ENCODE results near the gene SLC38A8.

Gene SLC38A8

DNA sequence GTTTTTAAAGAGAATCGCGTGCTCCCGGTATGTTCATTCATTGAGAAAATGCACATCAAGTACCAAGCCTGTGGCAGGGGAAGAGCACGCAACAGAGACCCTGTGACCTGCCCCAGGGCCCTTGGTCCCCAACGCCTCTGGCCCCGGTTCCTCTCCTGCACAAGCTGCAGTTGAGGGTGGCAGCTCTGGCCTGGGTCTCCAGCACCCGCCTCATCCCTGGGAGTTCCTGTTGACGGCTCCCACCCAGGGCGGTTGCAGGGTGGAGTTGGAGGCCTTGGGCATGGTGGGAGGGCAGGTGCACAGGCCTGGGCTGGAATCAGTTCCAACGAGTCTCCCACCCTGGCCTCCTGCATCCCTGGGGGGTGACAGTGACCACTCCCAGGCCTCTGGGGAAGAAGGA is 69.5 kb downstream of the SLC38A8 start:
- no peak for DNase-seq (ENCODE audit: low read depth in 2 of 2, low spot score in 1 of 2)

DNA sequence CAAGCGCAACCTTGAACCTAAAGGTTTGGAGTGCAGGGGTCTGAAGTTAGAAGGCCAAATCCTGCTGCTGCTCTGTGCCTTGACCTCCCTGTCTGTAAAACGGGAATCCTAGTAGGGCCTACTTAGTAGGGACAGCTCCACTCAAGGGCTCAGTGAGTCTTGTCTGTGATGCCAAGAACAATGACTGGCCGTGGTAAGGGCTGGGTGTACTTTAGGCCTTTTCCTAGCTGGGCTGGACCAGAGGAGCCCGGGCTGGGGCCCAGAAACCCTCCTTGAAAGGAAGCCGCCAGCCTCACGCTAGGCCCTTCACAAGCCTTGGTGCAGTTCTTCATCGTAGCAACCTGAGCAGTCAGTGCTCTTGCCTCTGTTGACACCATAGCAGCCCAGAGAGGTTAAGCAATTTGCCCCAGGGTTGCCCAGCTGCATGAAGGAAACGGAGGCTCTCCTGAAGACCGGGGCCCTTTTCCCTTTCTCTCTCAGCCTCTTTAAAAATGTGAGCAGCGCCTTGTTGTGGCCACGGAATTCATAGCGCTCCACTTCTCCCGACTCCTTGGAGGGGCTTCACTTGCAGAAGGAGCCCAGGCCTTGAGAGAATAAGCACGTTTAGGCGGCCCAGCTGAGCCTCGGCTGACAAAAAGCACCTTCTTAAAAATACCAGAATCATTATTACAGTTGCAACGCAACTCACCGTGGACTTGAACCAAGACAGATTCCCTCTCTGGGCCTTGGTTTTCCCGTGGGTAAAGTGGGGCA is 70.2 kb downstream of the SLC38A8 start:
- DNase-seq (ENCODE audit: low read depth in 2 of 2, low spot score in 1 of 2): no peak

DNA sequence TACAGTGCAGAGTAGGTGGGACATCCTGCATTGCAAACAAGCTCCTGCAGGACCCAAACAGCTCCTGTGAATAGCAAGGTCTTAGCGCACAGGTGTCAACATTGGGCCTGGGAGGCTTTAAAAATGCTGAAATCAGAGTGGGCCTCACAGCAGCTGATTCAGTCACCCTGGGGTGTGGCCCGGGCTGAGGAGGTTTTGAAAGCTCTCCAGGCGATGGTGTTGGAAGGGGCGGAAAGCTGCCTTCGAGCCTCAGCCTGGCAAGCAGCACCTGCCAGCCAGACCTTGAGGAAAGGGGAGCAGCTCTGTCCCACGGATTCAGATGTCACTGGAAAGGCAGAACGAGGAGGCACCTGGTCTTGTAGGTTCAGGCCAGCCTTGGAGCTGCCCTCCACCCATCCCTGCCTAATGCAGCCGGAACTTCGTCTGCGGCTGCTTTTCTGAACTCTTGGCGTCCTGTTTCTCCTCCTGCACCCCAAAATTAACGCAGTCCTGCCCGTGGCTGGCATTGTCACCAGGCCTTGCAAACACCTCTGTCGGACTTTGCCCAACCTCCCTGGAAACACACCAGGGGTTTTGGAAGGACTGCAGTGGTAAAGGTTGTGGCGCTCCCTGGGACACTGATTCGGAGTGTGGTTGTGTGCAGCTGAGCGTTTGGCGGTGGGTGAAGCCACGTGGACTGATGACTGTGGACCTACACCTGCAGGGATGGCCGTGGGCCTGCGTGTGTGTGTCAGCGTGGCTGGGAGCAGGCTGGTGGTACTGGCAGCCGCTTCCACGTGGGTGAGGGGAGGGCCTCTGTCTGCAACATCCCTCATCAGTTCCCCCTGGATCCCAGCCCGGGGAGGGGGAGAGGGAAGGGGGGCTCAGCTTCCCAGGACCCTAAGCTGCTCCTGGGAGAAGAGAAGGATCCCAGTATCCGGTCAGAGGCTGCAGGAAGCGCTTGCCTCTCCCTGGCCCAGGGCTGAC is 71.1 kb downstream of the SLC38A8 start:
- DNase-seq (ENCODE audit: low read depth in 2 of 2, low spot score in 1 of 2): no peak

DNA sequence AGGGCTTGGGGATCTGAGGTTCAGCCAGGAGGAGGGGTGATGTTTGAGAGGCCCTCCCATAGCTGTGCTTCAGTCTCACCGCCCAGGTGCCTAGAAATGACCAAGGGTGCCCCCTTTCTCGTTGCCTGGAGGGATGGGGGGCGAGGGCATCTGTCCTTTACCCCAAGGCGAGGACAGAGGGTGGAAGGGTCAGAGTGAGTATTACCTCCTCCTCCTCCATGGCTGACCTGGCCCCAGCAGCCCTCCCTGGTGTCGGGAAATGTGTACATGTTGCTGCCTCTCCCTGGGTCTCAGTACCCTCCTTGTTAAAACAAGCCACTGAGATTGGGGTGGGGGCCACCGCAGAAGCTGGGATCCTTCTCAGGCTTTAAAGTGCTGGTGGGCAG is 72.2 kb downstream of the SLC38A8 start:
- no peak for DNase-seq (ENCODE audit: low read depth in 2 of 2, low spot score in 1 of 2)

DNA sequence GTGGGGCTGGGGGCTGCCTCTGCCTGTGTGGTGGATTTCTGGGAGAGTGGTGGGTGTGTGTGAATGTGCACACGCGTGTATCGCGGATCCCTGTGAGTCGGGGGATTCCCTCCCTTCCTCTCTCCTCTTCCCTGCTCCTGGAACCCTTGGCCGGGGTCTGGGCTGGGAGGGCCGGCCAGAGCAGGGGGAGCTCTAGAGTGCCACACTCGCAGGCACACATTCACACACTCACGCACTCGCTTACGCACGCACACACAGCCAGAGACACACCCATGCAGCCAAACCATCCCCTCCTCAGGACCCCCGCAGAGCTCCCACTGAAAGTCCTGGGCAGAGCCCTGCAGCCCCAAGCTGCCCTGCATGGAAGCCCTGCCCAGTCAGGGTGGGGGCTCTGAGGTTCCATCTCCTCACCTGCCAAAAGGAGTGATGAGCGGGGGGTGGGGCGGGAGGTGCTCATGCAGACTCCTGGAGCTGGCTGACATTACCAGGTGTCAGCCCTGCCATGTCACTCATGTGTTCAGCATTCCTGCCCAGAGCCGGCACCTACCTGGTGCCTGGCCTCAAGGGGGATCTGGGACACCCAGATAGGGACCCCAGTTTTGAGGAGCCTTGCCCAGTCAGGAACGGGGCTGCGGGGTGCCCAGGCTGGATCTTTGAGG is 72.7 kb downstream of the SLC38A8 start:
- DNase-seq (ENCODE audit: low read depth in 2 of 2, low spot score in 1 of 2): no peak

DNA sequence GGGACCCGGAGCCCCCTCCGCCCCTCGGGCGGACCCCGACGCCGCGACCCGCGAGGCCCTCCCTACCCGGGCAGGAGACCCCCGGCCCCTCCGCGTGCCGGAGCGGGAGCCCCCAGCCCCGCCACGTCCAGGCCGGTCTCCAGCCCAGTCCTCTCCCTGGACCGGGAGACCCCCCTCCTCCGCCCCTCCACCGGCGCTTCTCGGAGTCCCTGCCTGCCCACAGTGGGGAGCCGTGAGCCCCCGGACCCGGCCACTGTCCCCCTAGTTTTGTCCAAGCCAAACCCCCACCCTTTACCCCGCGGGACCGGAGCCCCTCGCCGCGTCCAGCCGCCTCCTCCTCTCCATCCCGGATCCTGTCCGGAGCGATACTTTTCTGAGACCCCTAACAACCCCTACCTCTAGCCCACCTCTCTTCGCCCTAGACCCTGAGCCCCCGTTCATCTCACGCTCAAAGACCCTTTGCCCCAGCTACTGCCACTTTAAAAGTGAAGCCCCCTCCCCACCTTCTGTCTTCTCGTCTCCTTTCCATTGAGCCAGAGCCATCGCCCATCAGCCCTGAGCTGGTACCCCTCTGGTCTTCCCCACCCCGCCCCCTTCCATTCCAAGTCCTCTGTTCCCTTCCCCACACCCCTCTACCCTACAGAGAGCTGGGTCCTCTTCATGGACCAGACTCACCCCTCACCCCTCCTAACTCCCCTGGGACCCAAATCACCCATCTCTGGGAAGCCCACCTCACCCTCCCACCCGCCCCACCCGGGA is 73.5 kb downstream of the SLC38A8 start:
- DNase-seq (ENCODE audit: low read depth in 2 of 2, low spot score in 1 of 2): no peak

DNA sequence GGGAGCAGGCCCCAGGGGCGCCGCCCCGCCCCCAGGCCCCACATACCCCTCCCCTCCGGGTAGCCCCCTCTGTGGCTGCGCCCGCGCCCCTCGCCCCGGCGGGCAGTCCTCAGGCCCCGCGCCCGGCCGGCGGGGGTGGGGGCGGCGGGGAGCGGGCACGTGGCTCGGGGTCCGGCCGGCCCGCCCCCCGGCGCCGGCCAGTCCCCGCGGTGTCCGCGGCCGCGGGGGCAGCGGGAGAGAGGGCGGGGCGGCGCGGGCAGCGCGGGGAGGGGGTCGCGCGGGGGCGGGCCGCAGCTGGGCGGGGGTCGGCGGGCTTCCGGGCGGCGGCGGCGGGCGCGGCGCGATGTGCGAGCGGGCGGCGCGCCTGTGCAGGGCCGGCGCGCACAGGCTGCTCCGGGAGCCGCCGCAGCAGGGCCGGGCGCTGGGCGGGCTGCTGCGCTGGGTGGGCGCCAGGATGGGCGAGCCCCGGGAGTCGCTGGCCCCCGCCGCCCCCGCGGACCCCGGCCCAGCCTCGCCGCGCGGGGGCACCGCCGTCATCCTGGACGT is 74.2 kb downstream of the SLC38A8 start:
- DNase-seq (ENCODE audit: low read depth in 2 of 2, low spot score in 1 of 2): no peak

DNA sequence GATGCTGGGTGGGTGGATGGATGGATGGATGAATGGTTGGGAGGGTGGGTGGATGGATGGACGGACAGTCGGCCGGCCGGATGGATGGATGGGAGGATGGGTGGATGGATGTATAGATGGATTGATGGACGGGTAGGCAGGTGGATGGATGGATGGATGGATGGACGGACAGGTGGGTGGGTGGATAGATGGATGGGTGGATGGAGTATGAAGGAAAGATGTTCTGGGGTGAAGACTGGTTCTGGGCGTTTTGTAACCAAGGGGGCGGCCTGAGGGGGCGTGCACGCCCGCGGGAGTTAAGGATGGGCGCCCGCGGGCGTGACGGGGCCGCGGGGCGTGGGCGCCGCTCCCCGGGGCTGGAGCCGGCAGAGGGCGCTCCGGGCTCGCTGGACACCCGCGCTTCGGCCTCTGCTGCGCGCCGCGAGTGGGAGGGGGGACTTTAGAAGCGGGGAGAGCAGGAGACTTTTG is 74.7 kb downstream of the SLC38A8 start, which contains the start of gene NECAB2:
NECAB2 (plus strand) TSS at position 407 of the 468 bp plus-strand sequence. CDS start 405 bp downstream, outside the sequence.
- DNase-seq (ENCODE audit: low read depth in 2 of 2, low spot score in 1 of 2): no peak

DNA sequence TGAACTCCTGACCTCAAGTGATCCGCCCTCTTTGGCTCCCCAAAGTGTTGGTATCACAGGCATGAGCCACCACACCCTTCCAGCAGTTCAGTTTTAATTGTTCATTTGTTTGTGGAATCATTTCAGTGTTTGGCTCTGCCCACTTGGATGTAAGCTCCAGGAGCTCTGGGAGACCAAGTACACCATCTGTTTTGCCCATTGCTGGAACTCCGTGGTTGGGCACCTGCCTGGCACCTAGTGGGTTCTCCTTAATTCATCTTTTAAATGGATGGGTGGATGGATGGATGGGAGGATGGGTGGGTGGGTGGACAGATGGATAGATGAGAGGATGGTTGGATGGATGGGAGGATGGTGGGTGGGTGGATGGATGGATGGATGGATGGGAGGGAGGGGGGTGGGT is 75.5 kb downstream of the SLC38A8 start:
- no peak for DNase-seq (ENCODE audit: low read depth in 2 of 2, low spot score in 1 of 2)

DNA sequence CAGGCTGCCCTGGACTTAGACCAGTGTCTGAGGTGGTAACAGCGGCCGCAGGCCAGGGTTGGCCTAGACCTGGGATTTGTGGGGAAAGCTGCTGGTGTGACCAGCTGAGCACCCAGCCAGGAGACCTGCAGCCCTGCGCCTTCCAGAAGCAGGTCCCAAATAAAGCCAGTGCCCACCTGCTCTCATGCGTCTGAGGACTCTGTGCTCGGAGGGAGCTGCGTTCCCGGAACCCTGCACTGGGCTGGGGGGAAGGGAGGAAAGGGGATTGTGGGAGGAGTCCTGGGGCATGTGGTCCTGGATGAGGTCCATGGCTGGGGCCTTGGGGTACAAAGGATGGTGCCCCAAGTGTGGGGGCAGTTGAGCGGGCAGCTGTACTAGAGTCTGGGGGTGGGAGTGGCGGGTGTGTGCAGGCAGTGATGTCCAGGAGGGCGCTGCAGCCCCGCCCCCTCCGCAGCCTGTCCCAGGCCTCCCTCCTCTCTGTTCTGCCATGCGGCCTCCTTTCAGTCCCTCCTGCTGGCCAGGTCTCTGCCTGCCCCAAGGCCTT is 76.4 kb downstream of the SLC38A8 start:
- no peak for DNase-seq (ENCODE audit: low read depth in 2 of 2, low spot score in 1 of 2)

DNA sequence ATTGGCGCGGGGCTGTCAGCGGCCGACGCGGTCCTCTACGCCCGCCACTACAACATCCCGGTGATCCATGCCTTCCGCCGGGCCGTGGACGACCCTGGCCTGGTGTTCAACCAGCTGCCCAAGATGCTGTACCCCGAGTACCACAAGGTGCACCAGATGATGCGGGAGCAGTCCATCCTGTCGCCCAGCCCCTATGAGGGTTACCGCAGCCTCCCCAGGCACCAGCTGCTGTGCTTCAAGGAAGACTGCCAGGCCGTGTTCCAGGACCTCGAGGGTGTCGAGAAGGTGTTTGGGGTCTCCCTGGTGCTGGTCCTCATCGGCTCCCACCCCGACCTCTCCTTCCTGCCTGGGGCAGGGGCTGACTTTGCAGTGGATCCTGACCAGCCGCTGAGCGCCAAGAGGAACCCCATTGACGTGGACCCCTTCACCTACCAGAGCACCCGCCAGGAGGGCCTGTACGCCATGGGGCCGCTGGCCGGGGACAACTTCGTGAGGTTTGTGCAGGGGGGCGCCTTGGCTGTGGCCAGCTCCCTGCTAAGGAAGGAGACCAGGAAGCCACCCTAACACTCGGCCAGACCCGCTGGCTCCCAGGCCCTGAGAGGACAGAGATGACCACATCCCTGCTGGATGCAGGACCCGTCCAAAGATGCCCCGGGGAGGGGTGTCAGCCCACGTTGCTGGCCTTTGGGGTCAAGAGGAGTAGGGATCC is 77.0 kb downstream of the SLC38A8 start:
- no peak for DNase-seq (ENCODE audit: low read depth in 2 of 2, low spot score in 1 of 2)

DNA sequence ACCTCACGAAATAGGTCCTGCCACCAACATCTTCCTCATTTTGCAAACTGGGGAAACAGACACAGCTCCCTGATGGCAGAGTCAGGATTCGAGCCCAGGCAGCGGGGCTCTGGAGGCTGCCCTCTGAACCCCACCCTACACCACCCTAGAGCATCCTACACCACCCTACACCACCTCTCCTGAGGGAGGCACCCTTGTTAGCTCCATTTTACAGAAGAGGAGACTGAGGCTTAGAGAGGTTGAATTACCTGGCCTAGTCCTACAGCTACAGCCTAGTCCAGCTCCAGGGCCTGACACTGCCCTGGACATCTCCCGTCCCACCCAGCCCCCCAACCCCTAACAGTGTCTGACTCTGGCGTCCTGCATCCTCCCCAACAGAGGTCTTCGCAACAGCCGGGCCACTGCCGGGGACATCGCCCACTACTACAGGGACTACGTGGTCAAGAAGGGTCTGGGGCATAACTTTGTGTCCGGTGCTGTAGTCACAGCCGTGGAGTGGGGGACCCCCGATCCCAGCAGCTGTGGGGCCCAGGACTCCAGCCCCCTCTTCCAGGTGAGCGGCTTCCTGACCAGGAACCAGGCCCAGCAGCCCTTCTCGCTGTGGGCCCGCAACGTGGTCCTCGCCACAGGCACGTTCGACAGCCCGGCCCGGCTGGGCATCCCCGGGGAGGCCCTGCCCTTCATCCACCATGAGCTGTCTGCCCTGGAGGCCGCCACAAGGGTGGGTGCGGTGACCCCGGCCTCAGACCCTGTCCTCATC is 77.7 kb downstream of the SLC38A8 start:
- DNase-seq (ENCODE audit: low read depth in 2 of 2, low spot score in 1 of 2): no peak

DNA sequence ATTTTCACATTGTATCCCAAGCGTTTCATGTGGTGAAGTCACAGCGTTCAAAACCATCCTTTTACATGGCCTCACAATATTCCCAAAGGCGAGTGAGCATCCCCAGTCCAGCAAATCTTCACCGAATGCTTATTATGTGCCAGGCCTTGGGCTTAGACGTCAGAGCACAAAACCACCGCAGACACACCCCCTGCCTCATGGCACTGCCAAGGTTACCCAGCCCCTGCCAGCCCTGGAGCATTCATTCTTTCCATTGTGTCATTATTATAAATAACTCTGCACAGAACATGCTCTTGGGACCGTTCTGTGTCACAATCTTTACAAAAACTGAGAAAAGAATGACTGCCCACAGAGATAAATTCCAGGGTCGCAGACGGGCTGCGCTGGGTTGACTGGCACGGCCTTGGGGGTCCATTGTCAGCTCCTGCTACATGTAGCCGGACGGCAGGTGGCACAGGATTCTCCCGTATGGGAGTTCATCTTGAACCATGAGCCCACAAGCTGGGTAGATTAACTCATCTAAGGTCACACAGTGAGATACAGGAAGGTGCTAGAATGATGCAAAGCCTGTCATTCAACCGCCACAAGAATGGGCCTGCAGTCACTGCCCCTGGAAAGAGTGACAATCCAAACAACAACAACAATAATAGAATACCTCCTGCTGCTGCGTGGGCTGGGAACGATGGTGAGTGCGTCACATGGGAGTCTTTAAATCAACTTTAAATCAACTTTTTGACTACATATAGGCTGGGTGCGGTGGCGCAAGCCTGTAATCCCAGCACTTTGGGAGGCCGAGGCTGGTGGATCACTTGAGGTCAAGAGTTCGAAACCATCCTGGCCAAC is 79.1 kb downstream of the SLC38A8 start:
- no peak for DNase-seq (ENCODE audit: low read depth in 2 of 2, low spot score in 1 of 2)

DNA sequence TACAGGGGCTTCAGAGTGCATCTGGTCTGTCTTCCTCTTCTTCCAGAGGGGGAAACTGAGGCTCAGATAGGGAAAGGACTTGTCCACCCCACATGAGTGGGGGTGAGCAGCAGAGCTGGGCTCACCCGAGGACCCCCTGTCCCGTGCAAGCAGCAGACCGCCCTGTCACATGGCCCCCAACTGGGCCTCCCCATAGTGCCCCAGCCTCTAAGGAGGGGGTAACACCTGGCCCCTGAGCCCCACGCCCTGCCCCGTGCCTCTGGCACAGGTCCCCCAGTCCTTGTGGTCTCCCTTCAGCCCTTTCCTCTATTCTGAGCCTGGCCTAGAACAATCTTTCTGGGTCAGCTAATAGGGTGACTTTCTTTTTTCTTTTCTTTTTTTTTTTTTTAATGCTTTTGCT is 81.0 kb downstream of the SLC38A8 start:
- DNase-seq (ENCODE audit: low read depth in 2 of 2, low spot score in 1 of 2): no peak

DNA sequence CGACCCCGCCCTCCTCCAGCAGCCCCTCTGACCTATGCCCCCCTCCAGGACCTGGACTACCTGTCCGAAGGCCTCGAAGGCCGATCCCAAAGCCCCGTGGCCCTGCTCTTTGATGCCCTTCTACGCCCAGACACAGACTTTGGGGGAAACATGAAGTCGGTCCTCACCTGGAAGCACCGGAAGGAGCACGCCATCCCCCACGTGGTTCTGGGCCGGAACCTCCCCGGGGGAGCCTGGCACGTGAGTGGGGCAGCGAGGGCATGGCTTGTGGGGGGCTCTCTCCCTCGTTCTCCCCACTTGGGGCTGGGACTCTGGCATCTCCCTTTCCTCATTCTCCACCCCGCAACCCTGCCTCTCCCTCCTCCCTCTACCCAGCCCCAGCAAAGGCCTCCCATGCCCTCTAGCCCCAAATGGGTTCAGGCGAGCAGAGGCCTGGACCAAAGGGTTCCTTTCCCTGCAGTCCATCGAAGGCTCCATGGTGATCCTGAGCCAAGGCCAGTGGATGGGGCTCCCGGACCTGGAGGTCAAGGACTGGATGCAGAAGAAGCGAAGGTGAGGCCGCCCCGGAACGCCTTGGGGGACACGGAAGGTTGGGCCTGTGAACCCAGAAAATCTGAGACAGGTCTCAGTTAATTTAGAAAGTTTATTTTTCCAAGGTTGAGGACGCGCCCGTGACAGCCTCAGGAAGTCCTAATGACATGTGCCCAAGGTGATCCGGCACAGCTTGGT is 81.9 kb downstream of the SLC38A8 start:
- no peak for DNase-seq (ENCODE audit: low read depth in 2 of 2, low spot score in 1 of 2)

Measured in stimulated activated CD8-positive, alpha-beta memory T cell treated with anti-CD3 and anti-CD28 coated beads, Interleukin-4, amount 100 ng/mL, for 4 hours (primary cell).